ENCODE measurements around the gene SH2B3. TPM values are rescaled to one million over a fixed set of nuclear protein-coding genes. Genes with fewer than 3 reads are reported as not detected.

Gene SH2B3
- total RNA-seq, 3 donors from 2014 or later (not counting 1 experiment from before 2014, with no cell fraction given) = 68.1 to 81.3 (median 68.4) TPM

- H3K36me3 ChIP-seq (ENCODE audit: control insufficient read depth, insufficient read depth, low read length) = peaks cover 5% of the 10 kb centered on the region
- DNase-seq = peak in 1 of 2 donors; percentile 41
- no peaks in the 10 kb centered on the region for H3K27me3 Mint-ChIP-seq (ENCODE audit: low read depth in 2 of 2)
Observed at GRCh38 chr12:111412830-111413441, 7.2 kb downstream of the SH2B3 start.

GRCh38 chr12:111413442-111414086 lies 7.8 kb downstream of the SH2B3 start:
- peaks cover 5% of the 10 kb centered on the region for H3K36me3 ChIP-seq (ENCODE audit: control insufficient read depth, insufficient read depth, low read length)

More at GRCh38 chr12:111412830-111413441, 7.2 kb downstream of the SH2B3 start:
- Histone ChIP-seq H3K27me3 (ENCODE audit: control insufficient read depth, insufficient read depth, low read length) (no peaks in the 10 kb centered on the region), H3K27ac (ENCODE audit: low read length) (peak overlapping the region; percentile 68), H3K4me3 (ENCODE audit: low read length) (no peak overlapping the region), H3K9me3 (ENCODE audit: control insufficient read depth, insufficient read depth, low read length) (no peaks in the 10 kb centered on the region), H3K4me1 (ENCODE audit: control insufficient read depth, insufficient read depth, low read length) (peaks cover 75% of the 10 kb centered on the region)
- Mint-ChIP-seq H3K36me3 (no peaks in the 10 kb centered on the region), H3K27ac (peak overlapping the region; percentile 91 to 96), H3K9me3 (no peaks in the 10 kb centered on the region), H3K4me3 (peak overlapping the region; percentile 90), H3K4me1 (peaks cover 55 to 77% of the 10 kb centered on the region in 2 donors)
- no peak for TF ChIP-seq CTCF (IDR thresholded peaks at IDR 0.05)
- 77% methylated on average over 6 of the region's 6 CpGs for WGBS (ENCODE audit: insufficient coverage)
- intact Hi-C loops (cut with micrococcal nuclease) = no loop called here
- ATAC-seq = no peak

GRCh38 chr12:111414711-111415252 lies 9.1 kb downstream of the SH2B3 start:
- no peak for DNase-seq
- no peak overlapping the region for H3K27ac ChIP-seq (ENCODE audit: low read length)
- Mint-ChIP-seq H3K27ac (peak overlapping the region; percentile 65 to 73), H3K36me3 (no peaks in the 10 kb centered on the region), H3K4me3 (no peak overlapping the region), H3K4me1 (peaks cover 41 to 58% of the 10 kb centered on the region in 2 donors), H3K27me3 (ENCODE audit: low read depth in 2 of 2) (no peaks in the 10 kb centered on the region), H3K9me3 (no peaks in the 10 kb centered on the region)
- peaks cover 15% of the 10 kb centered on the region for H3K36me3 ChIP-seq (ENCODE audit: control insufficient read depth, insufficient read depth, low read length)
- no peak for ATAC-seq
- H3K4me3 ChIP-seq (ENCODE audit: low read length) = no peak overlapping the region
- H3K27me3 ChIP-seq (ENCODE audit: control insufficient read depth, insufficient read depth, low read length) = no peaks in the 10 kb centered on the region
- intact Hi-C loops (cut with micrococcal nuclease) = no loop called here
- H3K9me3 ChIP-seq (ENCODE audit: control insufficient read depth, insufficient read depth, low read length) = no peaks in the 10 kb centered on the region
- 93% methylated on average over 7 of the region's 7 CpGs for WGBS (ENCODE audit: insufficient coverage)
- TF ChIP-seq CTCF (IDR thresholded peaks at IDR 0.05) = no peak
- H3K4me1 ChIP-seq (ENCODE audit: control insufficient read depth, insufficient read depth, low read length) = peaks cover 56% of the 10 kb centered on the region

More at GRCh38 chr12:111413442-111414086, 7.8 kb downstream of the SH2B3 start:
- no peak overlapping the region for H3K27ac ChIP-seq (ENCODE audit: low read length)
- WGBS (ENCODE audit: insufficient coverage) = 83% methylated on average over 12 of the region's 12 CpGs
- H3K4me3 ChIP-seq (ENCODE audit: low read length) = no peak overlapping the region
- H3K4me3 Mint-ChIP-seq = peak overlapping the region; percentile 90
- H3K4me1 Mint-ChIP-seq = peaks cover 49 to 70% of the 10 kb centered on the region in 2 donors
- no peaks in the 10 kb centered on the region for H3K36me3 Mint-ChIP-seq
- no peak for DNase-seq
- no peaks in the 10 kb centered on the region for H3K27me3 ChIP-seq (ENCODE audit: control insufficient read depth, insufficient read depth, low read length)
- H3K27ac Mint-ChIP-seq = peak overlapping the region; percentile 91 to 96
- H3K4me1 ChIP-seq (ENCODE audit: control insufficient read depth, insufficient read depth, low read length) = peaks cover 68% of the 10 kb centered on the region
- no peaks in the 10 kb centered on the region for H3K9me3 ChIP-seq (ENCODE audit: control insufficient read depth, insufficient read depth, low read length)
- no peak for ATAC-seq
- no peaks in the 10 kb centered on the region for H3K27me3 Mint-ChIP-seq (ENCODE audit: low read depth in 2 of 2)
- TF ChIP-seq CTCF (IDR thresholded peaks at IDR 0.05) = no peak
- intact Hi-C loops (cut with micrococcal nuclease) = no loop called here
- no peaks in the 10 kb centered on the region for H3K9me3 Mint-ChIP-seq

Measured in natural killer cell (primary cell).